ENCODE data around the gene RASSF4. TPM values are rescaled to one million over a fixed set of nuclear protein-coding genes. Genes with fewer than 3 reads are reported as not detected.

The RASSF4 gene
- total RNA-seq, 1 donor from 2014 or later, result 40.0 TPM

DNA sequence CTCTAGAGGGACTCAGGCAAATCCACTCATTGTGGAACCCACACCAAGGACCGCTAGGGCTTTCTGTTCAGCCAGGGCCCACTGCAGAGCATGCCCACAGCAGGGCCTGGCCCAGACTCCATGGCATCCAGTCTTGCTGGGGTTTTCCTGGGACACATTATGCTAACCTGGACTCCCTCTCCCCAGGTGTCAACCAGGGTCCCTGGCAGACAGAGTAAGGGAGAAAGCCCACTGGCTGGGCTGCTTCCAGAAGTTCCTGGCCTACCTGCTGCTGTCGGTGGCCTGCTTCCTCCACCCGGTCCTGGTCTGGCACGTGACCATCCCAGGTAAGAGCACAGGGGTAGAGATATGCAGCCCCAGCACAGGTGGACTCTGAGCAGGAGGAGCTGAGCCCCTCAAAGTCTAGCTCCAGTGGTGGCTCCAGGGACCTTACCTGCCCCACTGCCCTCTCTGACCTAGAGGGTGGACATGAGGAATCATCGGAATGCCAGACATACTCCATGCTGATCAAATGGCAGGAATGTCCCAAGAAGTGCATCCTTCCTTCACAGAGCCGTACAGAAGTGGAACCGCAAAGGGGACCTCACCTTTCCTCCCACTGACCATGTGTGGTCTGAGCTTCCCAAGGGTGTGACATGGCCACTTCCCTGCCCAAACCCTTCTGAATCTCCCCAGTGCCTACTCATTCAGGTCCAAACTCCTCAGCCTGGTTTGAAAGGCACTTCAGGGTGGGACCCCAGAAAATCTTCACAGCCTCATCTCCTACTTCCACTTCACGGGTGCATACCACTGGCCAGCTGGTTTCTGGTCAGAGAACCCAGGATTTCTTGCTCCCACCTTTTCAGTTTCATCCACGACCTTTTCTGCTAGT lies 25.9 kb upstream of the RASSF4 start:
- Histone ChIP-seq H3K4me3 (no peak overlapping the region), H3K27ac (no peak overlapping the region), H3K4me1 (peaks cover 4 to 17% of the 10 kb centered on the region in 2 donors), H3K27me3 (no peaks in the 10 kb centered on the region), H3K36me3 (no peaks in the 10 kb centered on the region), H3K9me3 (no peaks in the 10 kb centered on the region)
- TF ChIP-seq, protein P1, sequence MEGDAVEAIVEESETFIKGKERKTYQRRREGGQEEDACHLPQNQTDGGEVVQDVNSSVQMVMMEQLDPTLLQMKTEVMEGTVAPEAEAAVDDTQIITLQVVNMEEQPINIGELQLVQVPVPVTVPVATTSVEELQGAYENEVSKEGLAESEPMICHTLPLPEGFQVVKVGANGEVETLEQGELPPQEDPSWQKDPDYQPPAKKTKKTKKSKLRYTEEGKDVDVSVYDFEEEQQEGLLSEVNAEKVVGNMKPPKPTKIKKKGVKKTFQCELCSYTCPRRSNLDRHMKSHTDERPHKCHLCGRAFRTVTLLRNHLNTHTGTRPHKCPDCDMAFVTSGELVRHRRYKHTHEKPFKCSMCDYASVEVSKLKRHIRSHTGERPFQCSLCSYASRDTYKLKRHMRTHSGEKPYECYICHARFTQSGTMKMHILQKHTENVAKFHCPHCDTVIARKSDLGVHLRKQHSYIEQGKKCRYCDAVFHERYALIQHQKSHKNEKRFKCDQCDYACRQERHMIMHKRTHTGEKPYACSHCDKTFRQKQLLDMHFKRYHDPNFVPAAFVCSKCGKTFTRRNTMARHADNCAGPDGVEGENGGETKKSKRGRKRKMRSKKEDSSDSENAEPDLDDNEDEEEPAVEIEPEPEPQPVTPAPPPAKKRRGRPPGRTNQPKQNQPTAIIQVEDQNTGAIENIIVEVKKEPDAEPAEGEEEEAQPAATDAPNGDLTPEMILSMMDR (IDR thresholded peaks at IDR 0.05), result no peak
- intact Hi-C loops (cut with DNase I), result loop anchor here (2.0 to 10.0 kb wide), 4 partner anchors 25 to 301 kb away; partner anchors contain the start of genes RASSF4 and ZNF22
- peak in 1 of 2 donors; percentile 60 for DNase-seq (ENCODE audit: low spot score in 2 of 2)

DNA sequence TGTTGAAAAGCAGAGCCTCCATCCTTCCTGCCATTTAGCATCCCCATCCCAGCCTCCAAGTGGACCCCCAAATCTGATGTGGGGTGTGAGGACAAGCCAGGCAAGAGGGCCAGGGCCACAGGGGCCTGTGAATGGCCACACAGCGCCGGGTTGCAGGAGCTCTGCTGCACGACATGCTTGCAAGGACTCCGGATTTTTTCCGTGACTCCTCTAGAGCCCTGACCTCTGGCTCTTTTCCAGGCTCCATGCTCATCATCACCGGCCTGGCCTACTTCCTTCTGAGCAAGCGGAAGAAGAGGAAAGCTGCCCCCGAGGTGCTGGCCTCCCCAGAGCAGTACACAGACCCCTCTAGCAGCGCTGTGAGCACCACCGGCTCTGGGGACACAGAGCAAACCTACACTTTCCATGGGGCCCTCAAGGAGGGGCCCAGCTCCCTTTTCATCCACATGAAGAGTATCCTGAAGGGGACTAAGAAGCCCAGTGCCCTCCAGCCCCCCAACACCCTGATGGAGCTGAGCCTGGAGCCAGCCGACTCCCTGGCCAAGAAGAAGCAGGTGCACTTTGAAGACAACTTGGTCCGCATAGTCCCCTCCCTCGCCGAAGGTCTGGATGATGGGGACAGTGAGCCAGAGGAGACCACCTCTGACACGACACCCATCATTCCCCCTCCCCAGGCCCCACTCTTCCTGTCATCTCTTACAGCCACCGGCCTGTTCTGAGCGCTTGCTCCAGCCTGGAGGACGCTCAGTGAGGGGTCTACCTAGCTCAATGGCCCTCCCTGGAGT lies 25.0 kb upstream of the RASSF4 start:
- peak in 1 of 2 donors; percentile 63 for DNase-seq (ENCODE audit: low spot score in 2 of 2)
- H3K9me3 ChIP-seq, result no peaks in the 10 kb centered on the region
- H3K36me3 ChIP-seq, result no peaks in the 10 kb centered on the region
- H3K4me1 ChIP-seq, result peaks cover 4 to 17% of the 10 kb centered on the region in 2 donors
- H3K27me3 ChIP-seq, result no peaks in the 10 kb centered on the region
- TF ChIP-seq, protein P1 (IDR thresholded peaks at IDR 0.05), result no peak
- intact Hi-C loops (cut with DNase I), result loop anchor here (10.0 kb wide), 2 partner anchors 250 to 300 kb away; no protein-coding TSS in a partner anchor
- H3K27ac ChIP-seq, result peak overlapping the region; percentile 17 to 59
- H3K4me3 ChIP-seq, result no peak overlapping the region

DNA sequence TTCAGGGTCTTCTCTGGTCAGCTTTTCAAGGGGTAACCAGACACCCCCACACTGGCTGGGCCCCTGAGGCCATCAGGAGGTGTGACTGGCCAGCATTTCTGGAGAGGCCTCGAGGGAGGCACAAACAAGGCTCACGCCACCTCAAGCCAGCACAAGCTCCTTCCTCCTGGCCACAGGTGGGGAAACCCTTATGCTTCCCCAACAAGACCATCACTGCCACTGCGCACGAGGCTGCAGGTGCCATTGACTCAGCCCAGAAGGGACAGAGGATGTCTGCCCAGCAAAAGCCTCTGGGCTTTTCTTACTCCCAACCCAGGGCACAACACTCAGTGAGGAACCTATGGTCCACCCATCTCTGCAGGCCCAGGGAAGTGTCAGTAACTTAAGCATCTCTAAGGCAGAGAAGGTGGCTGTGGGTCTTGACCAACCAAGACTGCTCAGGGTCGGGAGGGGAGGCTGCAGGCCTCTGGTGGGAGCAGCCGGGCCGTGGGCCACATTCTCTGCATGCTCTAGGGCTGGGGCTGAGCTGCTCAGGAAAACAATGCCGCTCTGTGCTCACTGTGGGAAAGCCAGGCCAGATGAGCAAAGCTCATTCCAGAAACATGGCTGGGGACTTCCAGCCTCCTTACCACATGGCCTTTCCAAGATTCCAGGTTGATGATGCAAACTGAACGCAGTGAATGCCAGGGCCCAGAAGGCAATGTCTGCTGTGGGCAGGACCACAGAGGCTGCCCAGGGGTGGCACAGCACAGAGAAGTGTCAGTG lies 24.2 kb upstream of the RASSF4 start:
- DNase-seq (ENCODE audit: low spot score in 2 of 2), result peak in 1 of 2 donors; percentile 78
- H3K9me3 ChIP-seq, result no peaks in the 10 kb centered on the region
- no peak overlapping the region for H3K4me3 ChIP-seq
- peaks cover 4 to 17% of the 10 kb centered on the region in 2 donors for H3K4me1 ChIP-seq
- TF ChIP-seq, protein P1 (IDR thresholded peaks at IDR 0.05), result no peak
- H3K36me3 ChIP-seq, result no peaks in the 10 kb centered on the region
- intact Hi-C loops (cut with DNase I), result loop anchor here (10.0 kb wide), 2 partner anchors 249 to 299 kb away; no protein-coding TSS in a partner anchor
- peak overlapping the region; percentile 17 to 59 for H3K27ac ChIP-seq
- H3K27me3 ChIP-seq, result no peaks in the 10 kb centered on the region

DNA sequence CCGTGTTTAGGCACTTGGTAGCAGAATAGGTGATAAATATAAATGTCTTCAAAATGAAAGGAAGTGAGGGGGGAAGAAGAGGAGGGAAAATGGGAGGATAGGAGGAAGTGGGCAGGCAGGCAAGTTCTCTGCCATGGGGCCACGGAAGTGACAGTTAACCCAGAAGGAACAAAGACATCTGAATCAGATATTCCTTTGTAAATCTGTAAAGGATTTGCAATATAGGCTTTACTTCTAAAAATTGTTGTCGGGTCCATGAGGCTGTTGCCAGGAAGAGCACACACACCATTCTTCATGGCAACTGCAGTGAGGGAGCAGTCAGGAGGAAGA lies 23.7 kb upstream of the RASSF4 start:
- no peak for DNase-seq (ENCODE audit: low spot score in 2 of 2)
- no peaks in the 10 kb centered on the region for H3K36me3 ChIP-seq
- no peaks in the 10 kb centered on the region for H3K27me3 ChIP-seq
- intact Hi-C loops (cut with DNase I), result loop anchor here (2.0 to 10.0 kb wide), 3 partner anchors 15 to 299 kb away; no protein-coding TSS in a partner anchor
- H3K4me1 ChIP-seq, result peaks cover 4 to 17% of the 10 kb centered on the region in 2 donors
- H3K27ac ChIP-seq, result peak overlapping the region; percentile 17 to 59
- TF ChIP-seq, protein P1 (IDR thresholded peaks at IDR 0.05), result no peak
- H3K4me3 ChIP-seq, result no peak overlapping the region
- H3K9me3 ChIP-seq, result no peaks in the 10 kb centered on the region
